ENCODE results near the gene NUP50.

The NUP50 gene

GRCh38 chr22:45166932-45167331, 3.2 kb downstream of the NUP50 start:
- no peak overlapping the region for H3K9ac ChIP-seq (ENCODE audit: low read length)
- H3K4me3 ChIP-seq (ENCODE audit: low read length) = no peak overlapping the region
- peaks cover 1% of the 10 kb centered on the region for H3K36me3 ChIP-seq (ENCODE audit: control insufficient read depth, insufficient read depth, low read length)
- no peaks in the 10 kb centered on the region for H3K27me3 ChIP-seq (ENCODE audit: control insufficient read depth, insufficient read depth, low read length)
- peaks cover 16% of the 10 kb centered on the region for H3K4me1 ChIP-seq (ENCODE audit: control insufficient read depth, insufficient read depth, low read length)
- no peaks in the 10 kb centered on the region for H3K9me3 ChIP-seq (ENCODE audit: control insufficient read depth, low read length)

- Histone ChIP-seq H3K36me3 (ENCODE audit: control insufficient read depth, insufficient read depth, low read length) (peaks cover 6% of the 10 kb centered on the region), H3K9ac (ENCODE audit: low read length) (no peak overlapping the region), H3K4me3 (ENCODE audit: low read length) (no peak overlapping the region), H3K9me3 (ENCODE audit: control insufficient read depth, low read length) (no peaks in the 10 kb centered on the region), H3K4me1 (ENCODE audit: control insufficient read depth, insufficient read depth, low read length) (peaks cover 15% of the 10 kb centered on the region), H3K27me3 (ENCODE audit: control insufficient read depth, insufficient read depth, low read length) (no peaks in the 10 kb centered on the region)
These were observed 6.1 kb downstream of the NUP50 start for GRCh38 chr22:45169591-45170466.

- H3K36me3 ChIP-seq (ENCODE audit: control insufficient read depth, insufficient read depth, low read length) = peaks cover 6% of the 10 kb centered on the region
- no peak overlapping the region for H3K9ac ChIP-seq (ENCODE audit: low read length)
- no peaks in the 10 kb centered on the region for H3K27me3 ChIP-seq (ENCODE audit: control insufficient read depth, insufficient read depth, low read length)
- no peak overlapping the region for H3K4me3 ChIP-seq (ENCODE audit: low read length)
- H3K9me3 ChIP-seq (ENCODE audit: control insufficient read depth, low read length) = no peaks in the 10 kb centered on the region
- peaks cover 6% of the 10 kb centered on the region for H3K4me1 ChIP-seq (ENCODE audit: control insufficient read depth, insufficient read depth, low read length)
These were observed 8.1 kb downstream of the NUP50 start for GRCh38 chr22:45171830-45172229.

GRCh38 chr22:45172881-45173585, 9.3 kb downstream of the NUP50 start:
- Histone ChIP-seq H3K4me3 (ENCODE audit: low read length) (no peak overlapping the region), H3K36me3 (ENCODE audit: control insufficient read depth, insufficient read depth, low read length) (peaks cover 6% of the 10 kb centered on the region), H3K27me3 (ENCODE audit: control insufficient read depth, insufficient read depth, low read length) (no peaks in the 10 kb centered on the region), H3K9ac (ENCODE audit: low read length) (no peak overlapping the region), H3K4me1 (ENCODE audit: control insufficient read depth, insufficient read depth, low read length) (no peaks in the 10 kb centered on the region), H3K9me3 (ENCODE audit: control insufficient read depth, low read length) (no peaks in the 10 kb centered on the region)

- H3K4me3 ChIP-seq (ENCODE audit: low read length) = no peak overlapping the region
- H3K9ac ChIP-seq (ENCODE audit: low read length) = no peak overlapping the region
- no peaks in the 10 kb centered on the region for H3K4me1 ChIP-seq (ENCODE audit: control insufficient read depth, insufficient read depth, low read length)
- no peaks in the 10 kb centered on the region for H3K27me3 ChIP-seq (ENCODE audit: control insufficient read depth, insufficient read depth, low read length)
- no peaks in the 10 kb centered on the region for H3K36me3 ChIP-seq (ENCODE audit: control insufficient read depth, insufficient read depth, low read length)
- H3K9me3 ChIP-seq (ENCODE audit: control insufficient read depth, low read length) = no peaks in the 10 kb centered on the region
These were observed 15.7 kb downstream of the NUP50 start for GRCh38 chr22:45179276-45180049.

- Histone ChIP-seq H3K27me3 (ENCODE audit: control insufficient read depth, insufficient read depth, low read length) (no peaks in the 10 kb centered on the region), H3K9me3 (ENCODE audit: control insufficient read depth, low read length) (no peaks in the 10 kb centered on the region), H3K9ac (ENCODE audit: low read length) (no peak overlapping the region), H3K4me1 (ENCODE audit: control insufficient read depth, insufficient read depth, low read length) (no peaks in the 10 kb centered on the region), H3K4me3 (ENCODE audit: low read length) (no peak overlapping the region), H3K36me3 (ENCODE audit: control insufficient read depth, insufficient read depth, low read length) (no peaks in the 10 kb centered on the region)
These were observed 16.5 kb downstream of the NUP50 start for GRCh38 chr22:45180146-45180679.

- H3K36me3 ChIP-seq (ENCODE audit: control insufficient read depth, insufficient read depth, low read length) = no peaks in the 10 kb centered on the region
These were observed 17.5 kb downstream of the NUP50 start for GRCh38 chr22:45181240-45181639.

GRCh38 chr22:45181766-45182165, 18.0 kb downstream of the NUP50 start:
- Histone ChIP-seq H3K4me1 (ENCODE audit: control insufficient read depth, insufficient read depth, low read length) (no peaks in the 10 kb centered on the region), H3K9me3 (ENCODE audit: control insufficient read depth, low read length) (no peaks in the 10 kb centered on the region), H3K4me3 (ENCODE audit: low read length) (no peak overlapping the region), H3K9ac (ENCODE audit: low read length) (no peak overlapping the region), H3K36me3 (ENCODE audit: control insufficient read depth, insufficient read depth, low read length) (no peaks in the 10 kb centered on the region), H3K27me3 (ENCODE audit: control insufficient read depth, insufficient read depth, low read length) (no peaks in the 10 kb centered on the region)

More at GRCh38 chr22:45181240-45181639, 17.5 kb downstream of the NUP50 start:
- Histone ChIP-seq H3K4me1 (ENCODE audit: control insufficient read depth, insufficient read depth, low read length) (no peaks in the 10 kb centered on the region), H3K9me3 (ENCODE audit: control insufficient read depth, low read length) (no peaks in the 10 kb centered on the region), H3K27me3 (ENCODE audit: control insufficient read depth, insufficient read depth, low read length) (no peaks in the 10 kb centered on the region), H3K4me3 (ENCODE audit: low read length) (no peak overlapping the region), H3K9ac (ENCODE audit: low read length) (no peak overlapping the region)

GRCh38 chr22:45183974-45184373, 20.2 kb downstream of the NUP50 start:
- no peaks in the 10 kb centered on the region for H3K4me1 ChIP-seq (ENCODE audit: control insufficient read depth, insufficient read depth, low read length)
- H3K27me3 ChIP-seq (ENCODE audit: control insufficient read depth, insufficient read depth, low read length) = no peaks in the 10 kb centered on the region
- H3K9me3 ChIP-seq (ENCODE audit: control insufficient read depth, low read length) = no peaks in the 10 kb centered on the region
- no peak overlapping the region for H3K4me3 ChIP-seq (ENCODE audit: low read length)
- no peaks in the 10 kb centered on the region for H3K36me3 ChIP-seq (ENCODE audit: control insufficient read depth, insufficient read depth, low read length)
- H3K9ac ChIP-seq (ENCODE audit: low read length) = no peak overlapping the region

GRCh38 chr22:45185718-45186514, 22.2 kb downstream of the NUP50 start:
- no peak overlapping the region for H3K4me3 ChIP-seq (ENCODE audit: low read length)
- H3K27me3 ChIP-seq (ENCODE audit: control insufficient read depth, insufficient read depth, low read length) = no peaks in the 10 kb centered on the region
- H3K9me3 ChIP-seq (ENCODE audit: control insufficient read depth, low read length) = no peaks in the 10 kb centered on the region
- no peaks in the 10 kb centered on the region for H3K4me1 ChIP-seq (ENCODE audit: control insufficient read depth, insufficient read depth, low read length)
- H3K36me3 ChIP-seq (ENCODE audit: control insufficient read depth, insufficient read depth, low read length) = no peaks in the 10 kb centered on the region
- no peak overlapping the region for H3K9ac ChIP-seq (ENCODE audit: low read length)

- Histone ChIP-seq H3K27me3 (ENCODE audit: control insufficient read depth, insufficient read depth, low read length) (no peaks in the 10 kb centered on the region), H3K9ac (ENCODE audit: low read length) (no peak overlapping the region), H3K36me3 (ENCODE audit: control insufficient read depth, insufficient read depth, low read length) (no peaks in the 10 kb centered on the region), H3K4me1 (ENCODE audit: control insufficient read depth, insufficient read depth, low read length) (no peaks in the 10 kb centered on the region), H3K9me3 (ENCODE audit: control insufficient read depth, low read length) (no peaks in the 10 kb centered on the region), H3K4me3 (ENCODE audit: low read length) (no peak overlapping the region)
These were observed 24.2 kb downstream of the NUP50 start for GRCh38 chr22:45187891-45188290.

All from mucosa of stomach (tissue), 1 donor.